B cell (primary cell): ENCODE measurements around the gene SLCO3A1.

ENCODE experiments used
- EZH2 ChIP-seq: IDR thresholded peaks from 2 replicates; pipeline ENCODE4 v1.6.1; 2012; ENCODE audit warnings: borderline replicate concordance, low read depth, mild to moderate bottlenecking, moderate library complexity, low read length; ENCODE audit not compliant: insufficient read depth, poor library complexity, severe bottlenecking
- TF ChIP-seq, protein P1 (sequence below): fragments of 200-600 bp; IDR thresholded peaks from one replicate; pipeline ENCODE4 v1.8.0; 2022; ENCODE audit warnings: antibody characterized with exemption, mild to moderate bottlenecking

DNA sequence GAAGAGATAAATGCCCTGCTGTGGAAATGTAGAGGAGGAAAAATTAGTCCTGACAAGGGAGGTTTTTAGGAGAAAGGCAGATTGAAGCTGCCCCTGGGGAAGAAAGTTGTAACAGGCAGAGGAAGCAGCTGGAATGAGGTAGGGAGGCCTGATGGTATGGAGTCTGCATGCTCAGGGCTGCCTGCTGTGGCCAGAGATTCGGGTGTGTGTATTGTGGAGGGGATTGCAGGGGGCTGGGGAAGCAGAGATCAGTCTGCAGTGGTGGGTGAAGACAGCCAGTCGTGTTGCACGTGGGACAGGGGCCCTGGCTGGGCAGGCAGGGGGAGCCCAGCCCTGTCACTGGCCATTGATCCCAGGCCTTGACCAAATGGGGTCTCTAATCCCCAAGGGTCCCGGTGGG is 96.5 kb downstream of the SLCO3A1 start:
- TF ChIP-seq, protein P1, sequence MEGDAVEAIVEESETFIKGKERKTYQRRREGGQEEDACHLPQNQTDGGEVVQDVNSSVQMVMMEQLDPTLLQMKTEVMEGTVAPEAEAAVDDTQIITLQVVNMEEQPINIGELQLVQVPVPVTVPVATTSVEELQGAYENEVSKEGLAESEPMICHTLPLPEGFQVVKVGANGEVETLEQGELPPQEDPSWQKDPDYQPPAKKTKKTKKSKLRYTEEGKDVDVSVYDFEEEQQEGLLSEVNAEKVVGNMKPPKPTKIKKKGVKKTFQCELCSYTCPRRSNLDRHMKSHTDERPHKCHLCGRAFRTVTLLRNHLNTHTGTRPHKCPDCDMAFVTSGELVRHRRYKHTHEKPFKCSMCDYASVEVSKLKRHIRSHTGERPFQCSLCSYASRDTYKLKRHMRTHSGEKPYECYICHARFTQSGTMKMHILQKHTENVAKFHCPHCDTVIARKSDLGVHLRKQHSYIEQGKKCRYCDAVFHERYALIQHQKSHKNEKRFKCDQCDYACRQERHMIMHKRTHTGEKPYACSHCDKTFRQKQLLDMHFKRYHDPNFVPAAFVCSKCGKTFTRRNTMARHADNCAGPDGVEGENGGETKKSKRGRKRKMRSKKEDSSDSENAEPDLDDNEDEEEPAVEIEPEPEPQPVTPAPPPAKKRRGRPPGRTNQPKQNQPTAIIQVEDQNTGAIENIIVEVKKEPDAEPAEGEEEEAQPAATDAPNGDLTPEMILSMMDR: no peak
- TF ChIP-seq EZH2: no peak
